ENCODE data around the gene TRERF1.

TRERF1 gene

DNA sequence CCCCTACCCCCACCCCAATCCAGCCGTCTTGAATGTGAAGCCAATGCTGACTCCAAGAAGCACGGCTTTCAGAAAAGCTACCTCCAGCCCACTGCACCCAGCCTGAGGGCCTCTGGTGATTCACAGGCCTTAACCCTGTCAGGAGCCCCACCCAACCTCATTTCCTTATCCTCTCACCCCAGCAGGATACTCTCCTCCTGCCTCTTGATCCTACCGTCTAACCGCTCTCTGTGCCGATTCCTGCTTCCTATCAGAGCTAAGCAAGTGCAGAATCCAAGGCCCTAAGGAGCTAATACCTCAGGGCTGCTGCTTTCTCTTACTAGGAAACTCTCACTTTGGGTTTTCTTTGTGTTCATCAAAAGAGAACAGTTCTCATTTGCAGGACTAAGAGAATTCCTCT, 47.2 kb downstream of the TRERF1 start:
- Histone ChIP-seq H3K4me1 (ENCODE audit: control insufficient read depth, insufficient read depth, low read length) (peaks cover 49% of the 10 kb centered on the region), H3K36me3 (ENCODE audit: control insufficient read depth, insufficient read depth, low read length) (no peaks in the 10 kb centered on the region), H3K9me3 (ENCODE audit: control insufficient read depth, insufficient read depth, low read length) (no peaks in the 10 kb centered on the region), H3K27ac (ENCODE audit: low read depth, low read length) (peak overlapping the region; percentile 83), H3K27me3 (ENCODE audit: control insufficient read depth, insufficient read depth, low read length) (no peaks in the 10 kb centered on the region), H3K9ac (ENCODE audit: low read depth, low read length) (no peak overlapping the region), H3K4me3 (ENCODE audit: low read depth, low read length) (no peak overlapping the region)

DNA sequence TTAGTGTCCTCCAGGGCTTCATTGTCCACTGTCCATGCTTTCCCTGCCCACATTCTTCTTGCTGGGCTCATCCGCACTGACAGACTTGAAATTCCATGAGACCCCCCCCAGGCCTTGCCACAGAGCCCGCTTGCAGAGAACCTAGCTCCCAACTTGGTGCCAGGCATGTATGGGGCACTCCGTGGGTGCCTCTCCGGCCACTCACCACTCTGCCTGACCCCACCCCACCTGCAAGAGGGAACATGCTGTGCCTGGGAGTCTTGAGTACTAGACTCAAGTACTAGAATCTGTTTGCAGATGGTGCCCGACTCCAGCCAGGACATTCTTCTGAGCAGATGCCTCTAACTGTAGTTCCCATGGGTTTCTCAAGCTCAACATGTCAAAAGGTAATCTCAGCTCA, 47.9 kb downstream of the TRERF1 start:
- Histone ChIP-seq H3K9ac (ENCODE audit: low read depth, low read length) (no peak overlapping the region), H3K27ac (ENCODE audit: low read depth, low read length) (peak overlapping the region; percentile 83), H3K4me1 (ENCODE audit: control insufficient read depth, insufficient read depth, low read length) (peaks cover 49% of the 10 kb centered on the region), H3K4me3 (ENCODE audit: low read depth, low read length) (no peak overlapping the region), H3K36me3 (ENCODE audit: control insufficient read depth, insufficient read depth, low read length) (no peaks in the 10 kb centered on the region), H3K9me3 (ENCODE audit: control insufficient read depth, insufficient read depth, low read length) (no peaks in the 10 kb centered on the region), H3K27me3 (ENCODE audit: control insufficient read depth, insufficient read depth, low read length) (no peaks in the 10 kb centered on the region)

DNA sequence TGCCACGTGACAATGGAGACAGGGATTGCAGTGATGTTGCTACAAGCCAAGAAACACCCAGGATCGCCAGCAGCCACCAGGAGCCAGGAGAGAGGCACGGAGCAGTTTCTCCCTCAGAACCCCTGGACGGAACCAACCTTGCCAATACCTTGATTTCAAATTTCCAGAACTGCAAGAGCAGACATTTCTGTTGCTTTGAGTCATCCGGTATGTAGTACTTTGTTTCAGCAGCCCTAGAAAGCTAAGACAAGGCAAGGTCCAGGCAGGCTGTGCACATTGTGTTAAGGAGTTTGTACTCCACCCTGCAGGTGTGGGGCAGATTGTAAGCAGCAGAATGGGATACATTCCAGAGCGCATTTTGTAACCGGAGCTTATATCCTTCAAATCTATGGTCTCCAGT, 48.3 kb downstream of the TRERF1 start:
- Histone ChIP-seq H3K4me1 (ENCODE audit: control insufficient read depth, insufficient read depth, low read length) (peaks cover 49% of the 10 kb centered on the region), H3K36me3 (ENCODE audit: control insufficient read depth, insufficient read depth, low read length) (no peaks in the 10 kb centered on the region), H3K9ac (ENCODE audit: low read depth, low read length) (no peak overlapping the region), H3K27ac (ENCODE audit: low read depth, low read length) (no peak overlapping the region), H3K9me3 (ENCODE audit: control insufficient read depth, insufficient read depth, low read length) (no peaks in the 10 kb centered on the region), H3K27me3 (ENCODE audit: control insufficient read depth, insufficient read depth, low read length) (no peaks in the 10 kb centered on the region), H3K4me3 (ENCODE audit: low read depth, low read length) (no peak overlapping the region)

DNA sequence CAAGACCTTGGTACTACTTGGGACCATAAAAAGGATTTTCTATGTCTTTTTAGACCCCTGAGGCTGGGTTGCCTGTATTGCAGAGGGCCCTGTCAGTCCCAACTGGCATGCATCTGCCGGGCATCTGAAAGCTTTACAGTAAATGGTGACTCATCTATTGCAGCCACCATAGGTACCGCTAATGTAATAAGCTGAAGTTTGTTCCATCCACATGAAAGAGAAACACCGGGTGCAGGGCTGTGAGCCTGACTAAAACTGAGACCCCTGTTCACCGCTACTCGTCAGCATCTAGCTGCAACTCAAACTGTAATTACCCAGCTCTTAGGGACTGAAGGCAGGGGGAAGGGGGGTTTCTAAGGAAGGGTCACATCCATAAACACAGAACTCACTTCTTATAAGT, 49.5 kb downstream of the TRERF1 start:
- Histone ChIP-seq H3K27ac (ENCODE audit: low read depth, low read length) (no peak overlapping the region), H3K4me1 (ENCODE audit: control insufficient read depth, insufficient read depth, low read length) (peaks cover 42% of the 10 kb centered on the region), H3K9me3 (ENCODE audit: control insufficient read depth, insufficient read depth, low read length) (no peaks in the 10 kb centered on the region), H3K36me3 (ENCODE audit: control insufficient read depth, insufficient read depth, low read length) (no peaks in the 10 kb centered on the region), H3K9ac (ENCODE audit: low read depth, low read length) (no peak overlapping the region), H3K4me3 (ENCODE audit: low read depth, low read length) (no peak overlapping the region), H3K27me3 (ENCODE audit: control insufficient read depth, insufficient read depth, low read length) (no peaks in the 10 kb centered on the region)

DNA sequence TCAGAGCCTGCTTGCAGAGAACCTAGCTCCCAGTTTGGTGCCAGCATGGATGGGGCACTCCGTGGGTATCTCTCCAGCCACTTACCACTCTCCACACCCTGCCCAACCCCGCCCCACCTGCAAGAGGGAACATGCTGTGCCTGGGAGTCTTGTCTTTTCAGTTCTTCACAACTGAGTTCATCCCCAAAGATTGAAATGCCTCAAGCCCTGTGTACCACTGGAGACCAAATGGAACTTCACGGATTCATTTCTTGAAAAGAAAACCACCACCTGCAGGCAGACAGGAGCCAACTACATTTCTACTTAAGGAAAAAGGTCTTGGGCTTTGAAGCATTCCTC, 50.1 kb downstream of the TRERF1 start:
- Histone ChIP-seq H3K27ac (ENCODE audit: low read depth, low read length) (no peak overlapping the region), H3K27me3 (ENCODE audit: control insufficient read depth, insufficient read depth, low read length) (no peaks in the 10 kb centered on the region), H3K36me3 (ENCODE audit: control insufficient read depth, insufficient read depth, low read length) (no peaks in the 10 kb centered on the region), H3K9ac (ENCODE audit: low read depth, low read length) (no peak overlapping the region), H3K4me3 (ENCODE audit: low read depth, low read length) (no peak overlapping the region), H3K9me3 (ENCODE audit: control insufficient read depth, insufficient read depth, low read length) (no peaks in the 10 kb centered on the region), H3K4me1 (ENCODE audit: control insufficient read depth, insufficient read depth, low read length) (peaks cover 36% of the 10 kb centered on the region)

DNA sequence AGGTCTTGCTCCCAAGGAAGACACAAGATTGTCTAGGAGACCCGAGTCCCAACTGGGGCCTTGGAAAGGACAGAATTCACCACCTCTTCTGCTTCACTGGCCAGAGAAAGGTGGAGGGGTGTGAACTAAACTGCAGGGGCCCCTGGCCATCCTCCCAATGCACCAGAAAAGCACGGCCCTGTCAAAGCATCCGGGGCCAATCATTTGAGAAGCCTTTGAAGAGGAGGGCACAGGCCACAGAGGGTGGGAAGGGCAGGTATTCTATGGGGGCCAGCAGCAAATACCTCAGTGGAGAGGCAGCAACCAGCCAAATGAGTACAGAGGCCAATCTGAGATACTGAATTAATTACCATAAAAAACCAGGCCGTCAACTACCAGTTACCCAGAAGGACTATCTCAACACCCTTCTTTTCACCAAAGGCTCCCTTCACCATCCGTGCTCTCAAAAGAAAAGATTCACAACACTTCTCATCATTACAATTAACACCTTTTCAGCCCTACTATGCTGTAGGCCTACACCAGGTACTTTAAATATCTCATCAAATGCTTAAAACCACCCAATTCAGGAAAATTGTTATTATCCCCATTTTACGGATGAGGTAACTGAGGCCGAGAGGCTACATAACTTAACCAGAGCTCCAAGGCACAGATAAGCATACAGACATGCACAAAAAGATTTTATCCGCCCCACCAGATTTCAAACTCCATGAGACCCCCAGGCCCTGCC, 50.7 kb downstream of the TRERF1 start:
- Histone ChIP-seq H3K27ac (ENCODE audit: low read depth, low read length) (no peak overlapping the region), H3K4me1 (ENCODE audit: control insufficient read depth, insufficient read depth, low read length) (peaks cover 34% of the 10 kb centered on the region), H3K9me3 (ENCODE audit: control insufficient read depth, insufficient read depth, low read length) (no peaks in the 10 kb centered on the region), H3K36me3 (ENCODE audit: control insufficient read depth, insufficient read depth, low read length) (no peaks in the 10 kb centered on the region), H3K9ac (ENCODE audit: low read depth, low read length) (no peak overlapping the region), H3K27me3 (ENCODE audit: control insufficient read depth, insufficient read depth, low read length) (no peaks in the 10 kb centered on the region), H3K4me3 (ENCODE audit: low read depth, low read length) (no peak overlapping the region)

DNA sequence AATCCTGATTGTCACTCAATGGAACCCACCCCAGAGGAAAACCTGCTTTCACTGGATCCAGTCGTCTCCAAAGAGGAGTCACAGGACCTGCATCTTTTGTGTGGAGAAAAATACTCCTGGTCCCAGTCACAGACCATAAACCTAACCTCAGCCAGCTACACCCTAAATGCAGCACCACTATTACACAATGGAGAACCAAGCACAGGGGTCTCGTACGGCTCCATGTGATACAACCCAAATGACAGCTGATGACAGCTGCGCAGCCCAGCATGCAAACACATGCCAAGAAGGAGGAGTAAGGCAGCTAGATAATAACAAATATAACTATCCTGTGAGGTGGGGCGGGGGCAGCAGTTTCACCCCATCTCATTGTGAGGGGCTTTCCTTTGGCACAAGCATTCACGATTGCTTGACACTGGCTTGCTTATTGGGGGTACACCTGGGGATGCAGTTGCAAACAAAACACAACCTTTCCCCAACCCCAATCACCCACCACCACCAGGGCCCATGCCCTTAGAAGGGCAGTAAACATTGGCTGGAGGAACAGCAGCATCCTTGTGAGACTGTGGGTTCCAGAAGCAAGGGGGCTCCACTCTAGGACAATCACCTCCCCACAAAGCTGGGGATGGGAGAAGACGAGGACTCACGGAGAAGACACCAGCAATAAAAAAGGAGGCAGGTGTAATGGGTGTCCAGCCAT, 51.5 kb downstream of the TRERF1 start:
- peaks cover 33% of the 10 kb centered on the region for H3K4me1 ChIP-seq (ENCODE audit: control insufficient read depth, insufficient read depth, low read length)
- no peak overlapping the region for H3K9ac ChIP-seq (ENCODE audit: low read depth, low read length)
- H3K27ac ChIP-seq (ENCODE audit: low read depth, low read length), result no peak overlapping the region
- H3K27me3 ChIP-seq (ENCODE audit: control insufficient read depth, insufficient read depth, low read length), result no peaks in the 10 kb centered on the region
- H3K36me3 ChIP-seq (ENCODE audit: control insufficient read depth, insufficient read depth, low read length), result no peaks in the 10 kb centered on the region
- H3K4me3 ChIP-seq (ENCODE audit: low read depth, low read length), result no peak overlapping the region
- H3K9me3 ChIP-seq (ENCODE audit: control insufficient read depth, insufficient read depth, low read length), result no peaks in the 10 kb centered on the region

DNA sequence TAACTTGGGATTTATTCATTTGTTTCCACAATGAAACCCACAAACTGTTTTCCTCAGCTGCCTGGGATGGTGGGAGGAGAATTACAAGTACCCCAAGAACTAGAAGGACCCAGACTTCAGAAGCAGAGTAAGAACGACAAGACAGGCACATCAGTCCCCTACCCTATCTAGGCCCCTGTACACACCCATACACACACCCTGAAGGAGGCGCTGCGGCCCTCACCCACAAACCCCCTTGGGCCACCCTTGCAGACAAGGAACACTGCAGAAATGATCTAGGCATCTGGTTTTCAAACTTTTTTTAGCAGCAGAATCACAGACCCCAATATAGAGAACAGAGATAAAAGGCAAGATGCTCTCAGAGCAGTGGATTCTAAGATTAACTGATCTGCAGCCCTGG, 55.0 kb downstream of the TRERF1 start:
- Histone ChIP-seq H3K4me1 (ENCODE audit: control insufficient read depth, insufficient read depth, low read length) (peaks cover 5% of the 10 kb centered on the region; the same call in 1 of the 2 replicates), H3K9ac (ENCODE audit: low read depth, low read length) (no peak overlapping the region), H3K27me3 (ENCODE audit: control insufficient read depth, insufficient read depth, low read length) (no peaks in the 10 kb centered on the region), H3K4me3 (ENCODE audit: low read depth, low read length) (no peak overlapping the region), H3K9me3 (ENCODE audit: control insufficient read depth, insufficient read depth, low read length) (no peaks in the 10 kb centered on the region), H3K36me3 (ENCODE audit: control insufficient read depth, insufficient read depth, low read length) (no peaks in the 10 kb centered on the region), H3K27ac (ENCODE audit: low read depth, low read length) (no peak overlapping the region)

DNA sequence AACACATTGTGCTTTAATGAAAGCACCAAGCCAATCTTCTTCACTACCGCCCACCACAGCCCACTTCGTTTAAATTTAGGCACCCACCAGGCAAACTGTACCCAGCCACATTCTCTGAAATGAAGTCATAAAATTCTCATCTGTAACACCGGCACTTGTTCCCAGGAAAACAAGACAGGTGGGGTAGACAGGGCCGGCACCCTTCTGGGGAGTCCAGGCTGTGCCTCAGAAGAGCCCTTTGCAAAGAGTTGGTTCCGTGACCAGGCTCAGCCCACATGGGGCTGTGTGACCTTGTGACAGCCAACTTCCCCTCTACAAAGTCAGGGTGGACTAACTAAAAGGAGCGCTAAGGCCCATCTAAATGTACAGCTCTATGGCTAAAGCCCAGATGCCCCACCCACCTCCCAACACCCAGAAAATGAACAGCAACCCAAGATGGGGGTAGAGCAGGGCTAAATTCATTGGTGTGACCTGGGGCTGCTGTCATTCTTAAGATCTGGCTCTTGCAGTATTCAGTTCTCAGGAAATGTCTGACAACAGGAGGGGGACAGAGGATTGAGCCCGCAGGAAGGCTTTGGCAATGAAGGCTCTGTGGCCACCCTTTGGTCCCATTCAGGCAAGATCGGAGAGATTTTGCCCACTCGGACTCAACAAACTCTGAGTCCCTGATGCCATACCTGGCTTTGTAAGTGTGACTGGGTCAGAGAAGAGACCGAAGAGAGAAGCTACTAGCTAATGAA, 56.7 kb downstream of the TRERF1 start:
- Histone ChIP-seq H3K9ac (ENCODE audit: low read depth, low read length) (no peak overlapping the region), H3K9me3 (ENCODE audit: control insufficient read depth, insufficient read depth, low read length) (no peaks in the 10 kb centered on the region), H3K27me3 (ENCODE audit: control insufficient read depth, insufficient read depth, low read length) (no peaks in the 10 kb centered on the region), H3K4me3 (ENCODE audit: low read depth, low read length) (no peak overlapping the region), H3K27ac (ENCODE audit: low read depth, low read length) (no peak overlapping the region), H3K4me1 (ENCODE audit: control insufficient read depth, insufficient read depth, low read length) (peaks cover 16% of the 10 kb centered on the region), H3K36me3 (ENCODE audit: control insufficient read depth, insufficient read depth, low read length) (no peaks in the 10 kb centered on the region)

DNA sequence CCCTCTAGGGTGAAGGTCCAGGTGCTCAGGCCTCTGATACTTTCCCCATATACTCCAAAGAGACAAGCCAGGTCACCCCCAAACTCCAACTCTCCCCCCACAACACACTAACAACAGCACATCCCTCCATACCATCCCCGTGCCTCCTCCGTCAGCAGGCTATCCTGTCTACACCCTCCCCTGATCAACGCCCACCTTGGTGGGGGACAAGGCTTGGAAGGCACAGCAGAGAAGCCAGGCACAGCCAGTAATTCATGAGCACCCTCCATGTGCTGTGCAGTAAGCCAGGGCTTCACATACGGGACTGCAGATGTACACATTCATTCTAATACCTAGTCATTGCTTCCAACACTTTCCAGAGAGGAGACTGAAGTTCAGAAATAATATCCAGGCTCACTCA, 57.6 kb downstream of the TRERF1 start:
- Histone ChIP-seq H3K27me3 (ENCODE audit: control insufficient read depth, insufficient read depth, low read length) (no peaks in the 10 kb centered on the region), H3K27ac (ENCODE audit: low read depth, low read length) (no peak overlapping the region), H3K4me3 (ENCODE audit: low read depth, low read length) (no peak overlapping the region), H3K9me3 (ENCODE audit: control insufficient read depth, insufficient read depth, low read length) (no peaks in the 10 kb centered on the region), H3K4me1 (ENCODE audit: control insufficient read depth, insufficient read depth, low read length) (peaks cover 22% of the 10 kb centered on the region), H3K9ac (ENCODE audit: low read depth, low read length) (no peak overlapping the region), H3K36me3 (ENCODE audit: control insufficient read depth, insufficient read depth, low read length) (no peaks in the 10 kb centered on the region)

DNA sequence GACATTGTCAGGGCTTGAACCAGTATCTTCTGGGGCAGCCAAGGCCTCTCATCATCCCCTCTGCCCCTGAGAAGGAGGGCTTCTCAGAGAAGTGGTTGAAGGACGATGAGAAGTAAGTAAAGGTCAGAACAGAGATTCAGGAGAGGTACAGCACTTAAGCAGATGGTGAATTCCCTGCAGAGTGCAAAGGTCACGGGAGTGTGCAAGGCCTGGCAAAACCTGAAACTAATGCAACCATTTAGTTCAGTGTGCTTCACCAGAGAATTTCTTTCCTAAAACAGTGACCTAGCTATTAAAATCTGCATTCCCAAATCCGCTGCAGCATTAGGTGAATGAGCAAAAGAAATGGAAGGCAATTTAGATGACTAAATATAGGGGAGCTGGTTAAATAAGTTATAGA, 58.4 kb downstream of the TRERF1 start:
- peaks cover 22% of the 10 kb centered on the region for H3K4me1 ChIP-seq (ENCODE audit: control insufficient read depth, insufficient read depth, low read length)
- H3K9ac ChIP-seq (ENCODE audit: low read depth, low read length), result no peak overlapping the region
- H3K27me3 ChIP-seq (ENCODE audit: control insufficient read depth, insufficient read depth, low read length), result no peaks in the 10 kb centered on the region
- no peak overlapping the region for H3K27ac ChIP-seq (ENCODE audit: low read depth, low read length)
- no peaks in the 10 kb centered on the region for H3K9me3 ChIP-seq (ENCODE audit: control insufficient read depth, insufficient read depth, low read length)
- no peak overlapping the region for H3K4me3 ChIP-seq (ENCODE audit: low read depth, low read length)
- no peaks in the 10 kb centered on the region for H3K36me3 ChIP-seq (ENCODE audit: control insufficient read depth, insufficient read depth, low read length)
